ENCODE data around the gene SRRM4.

Gene SRRM4

GRCh38 chr12:119122751-119123150 is 141.4 kb downstream of the SRRM4 start:
- DNase-seq (ENCODE audit: low read depth), result no peak

GRCh38 chr12:119128527-119128926 is 147.2 kb downstream of the SRRM4 start:
- no peak for DNase-seq (ENCODE audit: low read depth)

- no peak for DNase-seq (ENCODE audit: low read depth)
Measured at GRCh38 chr12:119129827-119130434, 148.6 kb downstream of the SRRM4 start.

- no peak for DNase-seq (ENCODE audit: low read depth)
Measured at GRCh38 chr12:119130523-119130922, 149.2 kb downstream of the SRRM4 start.

- no peak for DNase-seq (ENCODE audit: low read depth)
Measured at GRCh38 chr12:119134284-119135072, 153.1 kb downstream of the SRRM4 start.

- no peak for DNase-seq (ENCODE audit: low read depth)
Measured at GRCh38 chr12:119136811-119137410, 155.6 kb downstream of the SRRM4 start.

- DNase-seq (ENCODE audit: low read depth), result no peak
Measured at GRCh38 chr12:119139448-119139847, 158.1 kb downstream of the SRRM4 start.

GRCh38 chr12:119145367-119145766 is 164.0 kb downstream of the SRRM4 start:
- no peak for DNase-seq (ENCODE audit: low read depth)

- DNase-seq (ENCODE audit: low read depth), result no peak
Measured at GRCh38 chr12:119147847-119148448, 166.6 kb downstream of the SRRM4 start.

GRCh38 chr12:119149270-119149669 is 167.9 kb downstream of the SRRM4 start:
- DNase-seq (ENCODE audit: low read depth), result no peak

GRCh38 chr12:119151445-119152026 is 170.2 kb downstream of the SRRM4 start:
- DNase-seq (ENCODE audit: low read depth), result peak; percentile 3

- DNase-seq (ENCODE audit: low read depth), result peak; percentile 3
Measured at GRCh38 chr12:119153477-119154434, 172.4 kb downstream of the SRRM4 start.

GRCh38 chr12:119154435-119154818 is 173.1 kb downstream of the SRRM4 start:
- DNase-seq (ENCODE audit: low read depth), result no peak

- DNase-seq (ENCODE audit: low read depth), result no peak
Measured at GRCh38 chr12:119156401-119157044, 175.2 kb downstream of the SRRM4 start.

- DNase-seq (ENCODE audit: low read depth), result no peak
Measured at GRCh38 chr12:119157528-119157927, 176.2 kb downstream of the SRRM4 start.

GRCh38 chr12:119157978-119158377 is 176.6 kb downstream of the SRRM4 start:
- no peak for DNase-seq (ENCODE audit: low read depth)

GRCh38 chr12:119158402-119158801 is 177.1 kb downstream of the SRRM4 start:
- no peak for DNase-seq (ENCODE audit: low read depth)

GRCh38 chr12:119159844-119160243 is 178.5 kb downstream of the SRRM4 start:
- DNase-seq (ENCODE audit: low read depth), result no peak

GRCh38 chr12:119167902-119168301 is 186.6 kb downstream of the SRRM4 start:
- DNase-seq (ENCODE audit: low read depth), result no peak

- no peak for DNase-seq (ENCODE audit: low read depth)
Measured at GRCh38 chr12:119168721-119169120, 187.4 kb downstream of the SRRM4 start.

- DNase-seq (ENCODE audit: low read depth), result no peak
Measured at GRCh38 chr12:119169150-119169549, 187.8 kb downstream of the SRRM4 start.

All from iris pigment epithelial cell (primary cell).